ENCODE data around the gene HOXB8.

HOXB8 gene

DNA sequence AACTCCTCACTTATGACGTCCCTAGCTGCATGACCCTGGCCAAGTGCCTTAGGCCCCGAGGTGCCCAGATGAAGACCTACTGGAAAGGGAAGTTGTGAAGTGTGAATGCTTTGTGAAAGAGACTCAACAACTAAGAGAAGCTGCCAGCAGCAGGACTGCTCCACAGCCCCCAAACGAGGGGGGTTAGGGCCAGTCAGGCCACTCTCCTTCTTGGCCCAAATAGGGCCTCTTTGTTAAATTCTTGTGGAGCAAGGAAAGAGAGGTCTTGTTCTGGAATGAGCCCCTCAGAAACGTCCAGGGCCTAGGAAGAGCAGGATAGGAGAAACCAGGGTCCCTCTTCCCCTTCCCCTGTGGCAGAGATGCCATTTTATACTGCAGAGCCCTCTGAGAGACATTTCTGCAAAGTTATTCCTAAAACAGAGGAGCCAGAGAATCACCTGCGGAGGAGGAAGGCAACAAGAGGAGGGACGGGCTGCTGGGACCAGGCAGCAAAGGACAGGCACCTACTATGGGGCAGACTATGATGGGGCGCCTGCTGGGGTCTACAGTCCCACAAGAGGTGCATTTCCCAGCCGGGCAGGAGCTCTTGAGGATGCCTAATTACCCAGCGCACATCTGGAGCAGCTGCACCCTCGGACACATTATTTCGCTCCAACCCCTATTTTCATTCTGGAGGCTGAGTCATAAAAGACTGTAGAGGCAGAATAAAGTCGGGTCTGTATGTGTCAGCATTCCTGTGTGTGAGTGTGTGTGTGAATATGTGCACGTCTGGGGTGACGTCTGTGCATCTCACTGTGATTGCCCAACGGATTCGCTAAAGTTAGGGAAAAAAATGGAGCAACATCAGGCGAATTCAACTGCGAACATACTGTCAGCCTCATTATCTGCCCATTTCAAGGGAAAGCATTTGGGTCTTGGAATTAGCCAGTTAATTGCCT lies 22.5 kb upstream of the HOXB8 start:
- DNase-seq (ENCODE audit: low read depth in 2 of 2): no peak

DNA sequence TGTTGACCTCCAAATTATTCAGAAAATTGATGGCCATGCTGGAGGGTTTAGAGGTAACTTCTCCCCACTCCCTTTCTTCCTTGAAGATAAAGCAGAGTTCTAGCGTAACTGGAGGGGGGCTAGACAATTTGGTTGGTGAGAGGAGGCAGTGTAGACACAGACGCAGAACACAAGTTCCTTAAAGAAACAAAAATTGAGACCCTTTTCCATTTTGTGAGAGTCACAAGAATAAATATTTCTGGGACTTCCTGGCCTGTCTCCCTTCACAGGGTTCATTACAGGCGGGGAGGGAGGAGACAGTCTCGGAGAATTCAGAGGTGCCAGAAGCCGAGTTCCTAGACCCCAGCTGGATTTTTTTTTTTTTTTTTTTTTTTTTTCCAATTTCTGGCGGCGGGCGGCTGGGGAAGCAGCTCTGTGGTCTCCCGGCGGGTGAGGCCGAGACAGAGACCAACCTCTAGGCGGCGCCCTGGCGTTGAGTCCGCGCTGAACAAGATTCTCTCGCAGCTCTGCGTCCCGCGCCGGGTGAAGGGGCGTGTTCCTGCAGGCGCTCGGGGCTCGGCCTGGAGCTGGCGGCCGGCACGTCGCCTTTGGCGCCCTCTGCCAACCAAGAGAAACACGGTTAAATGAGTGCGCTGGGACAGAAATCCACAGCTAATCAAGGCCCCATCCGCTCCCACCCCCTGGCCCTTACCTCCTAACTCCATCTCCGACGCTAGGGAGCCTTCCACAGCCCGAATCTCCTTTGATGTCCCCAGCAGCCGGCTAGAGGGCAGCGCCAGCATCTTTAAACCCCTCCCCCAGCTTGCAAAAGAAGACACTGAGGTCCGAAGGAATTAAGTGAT lies 21.3 kb upstream of the HOXB8 start:
- DNase-seq (ENCODE audit: low read depth in 2 of 2): peak; percentile 70 to 85

DNA sequence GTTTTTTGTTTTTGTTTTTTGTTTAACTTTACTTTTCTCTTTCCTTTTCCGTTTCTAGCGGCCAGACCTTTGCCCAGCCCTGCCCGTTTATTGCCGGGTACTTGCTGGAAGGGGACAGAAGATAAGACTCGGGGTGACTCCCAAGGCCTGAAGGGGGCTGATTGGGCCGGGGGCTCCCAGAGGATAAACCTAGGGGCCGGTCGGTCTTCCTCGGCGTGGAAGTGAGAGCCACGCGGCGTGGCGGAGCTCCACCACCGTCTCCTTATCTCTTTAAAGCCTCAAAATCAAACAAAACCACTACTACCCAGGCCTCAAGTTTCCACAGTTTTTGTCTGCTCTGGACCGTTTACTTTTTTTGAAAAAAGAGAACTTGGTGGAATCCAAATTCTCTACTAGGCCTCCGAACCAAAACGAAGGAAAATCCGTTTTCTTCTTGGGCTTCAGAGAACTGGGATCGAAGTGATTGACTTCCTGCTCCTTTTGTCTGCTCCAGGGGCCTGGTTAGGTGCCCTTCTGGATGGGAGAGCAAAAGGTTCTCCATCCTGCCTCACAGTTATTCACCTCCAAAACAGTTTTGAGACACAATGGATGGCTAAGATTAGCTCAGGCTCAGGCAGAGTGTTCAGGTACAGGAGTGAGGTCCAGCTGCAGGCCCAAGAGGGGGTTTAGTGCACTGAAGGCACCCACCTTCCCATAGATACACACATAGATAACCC lies 19.6 kb upstream of the HOXB8 start:
- no peak for DNase-seq (ENCODE audit: low read depth in 2 of 2)

DNA sequence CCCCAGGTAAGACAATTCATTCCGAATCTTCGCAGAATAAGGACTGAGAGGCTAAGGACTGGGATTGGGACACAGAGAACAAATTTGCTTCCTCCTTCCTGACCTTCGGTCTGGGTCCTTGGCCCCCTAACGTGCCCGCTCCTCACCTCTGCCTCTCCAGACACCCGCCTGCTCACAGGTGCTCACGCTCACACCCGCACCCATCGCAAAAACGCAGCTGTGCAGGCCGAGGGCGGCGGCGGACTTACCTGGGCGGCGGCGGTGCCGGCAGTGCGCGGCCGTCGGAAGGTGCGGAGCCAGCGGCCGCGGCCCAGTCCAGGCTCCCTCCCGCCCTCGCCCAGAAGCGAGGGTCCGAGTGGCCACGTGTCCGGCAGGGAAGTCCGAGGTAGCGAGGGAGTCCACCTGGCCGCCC lies 18.2 kb upstream of the HOXB8 start:
- DNase-seq (ENCODE audit: low read depth in 2 of 2): no peak

DNA sequence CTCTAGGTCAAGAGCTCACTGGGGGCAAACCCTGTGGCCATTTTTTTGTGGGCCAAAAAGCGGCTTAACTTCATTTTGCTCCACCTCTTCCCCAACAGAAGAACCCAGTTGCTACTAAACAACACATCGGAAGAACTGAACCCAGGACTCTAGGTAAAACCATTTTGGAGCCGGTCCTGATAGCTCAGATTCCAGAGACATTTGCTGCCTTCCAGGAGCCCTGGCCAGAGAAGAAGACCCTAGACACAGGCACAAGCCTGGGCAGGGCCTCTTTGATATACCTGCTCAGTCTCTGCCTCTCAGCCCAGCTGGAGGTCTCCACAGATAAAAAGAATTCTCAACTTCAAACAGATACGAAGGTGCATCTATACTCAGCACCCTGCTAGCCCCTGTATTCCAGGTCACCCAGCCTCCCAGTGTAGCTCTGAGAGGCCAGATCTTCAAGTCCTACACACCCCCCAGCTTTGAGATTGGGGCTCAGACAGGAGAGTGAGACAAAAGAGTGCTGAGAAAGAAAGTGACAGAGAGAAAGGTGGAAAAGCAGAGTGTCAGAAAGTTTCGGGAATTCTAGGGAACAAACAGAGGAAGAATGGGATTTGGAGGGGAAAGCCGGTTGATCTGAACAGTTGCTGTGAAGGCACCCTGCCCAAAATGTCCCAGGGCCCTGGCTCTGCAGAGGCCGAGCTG lies 17.6 kb upstream of the HOXB8 start:
- no peak for DNase-seq (ENCODE audit: low read depth in 2 of 2)

DNA sequence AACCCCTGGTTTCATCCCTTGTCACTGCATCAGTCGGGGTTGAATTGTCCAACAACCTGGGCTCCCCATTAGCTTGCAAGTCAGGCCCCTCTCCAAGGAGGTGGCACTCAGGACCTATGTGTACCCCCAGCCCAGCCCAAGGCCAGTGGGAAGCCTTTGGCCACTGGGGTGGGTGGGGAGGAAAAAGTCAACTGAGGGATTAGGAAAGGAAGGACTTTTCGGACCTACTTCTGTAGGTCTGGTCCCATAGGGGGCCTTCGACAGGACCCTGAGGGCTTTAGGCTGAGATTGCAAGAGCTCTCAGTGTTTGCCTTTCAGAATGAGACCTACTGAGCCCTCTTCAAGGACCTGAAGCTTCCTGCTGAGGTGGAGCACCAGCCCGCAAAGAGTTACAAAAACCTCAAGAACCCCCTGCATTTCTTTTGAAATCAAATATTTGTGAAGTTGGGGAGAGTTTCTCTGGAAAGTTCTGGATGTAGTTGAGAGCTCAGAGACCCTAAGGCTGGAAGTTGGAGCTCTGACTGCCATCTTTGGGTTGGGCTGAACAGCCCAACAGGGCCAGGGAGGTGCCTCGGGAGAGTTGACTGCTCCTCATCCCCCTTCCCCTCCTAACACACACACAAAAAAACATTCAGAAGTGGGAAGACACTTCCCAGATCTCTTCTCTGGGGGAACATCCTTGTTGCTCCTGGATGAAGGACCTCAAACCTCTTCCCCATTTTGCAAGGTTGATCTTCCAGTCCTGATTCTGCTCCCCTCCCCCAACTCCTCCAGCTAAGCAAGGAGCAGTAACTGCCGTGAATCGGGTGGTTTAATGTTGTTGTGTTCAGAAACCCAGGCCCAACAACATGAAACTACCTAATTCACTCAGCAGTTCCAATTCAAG lies 16.8 kb upstream of the HOXB8 start:
- DNase-seq (ENCODE audit: low read depth in 2 of 2): no peak

DNA sequence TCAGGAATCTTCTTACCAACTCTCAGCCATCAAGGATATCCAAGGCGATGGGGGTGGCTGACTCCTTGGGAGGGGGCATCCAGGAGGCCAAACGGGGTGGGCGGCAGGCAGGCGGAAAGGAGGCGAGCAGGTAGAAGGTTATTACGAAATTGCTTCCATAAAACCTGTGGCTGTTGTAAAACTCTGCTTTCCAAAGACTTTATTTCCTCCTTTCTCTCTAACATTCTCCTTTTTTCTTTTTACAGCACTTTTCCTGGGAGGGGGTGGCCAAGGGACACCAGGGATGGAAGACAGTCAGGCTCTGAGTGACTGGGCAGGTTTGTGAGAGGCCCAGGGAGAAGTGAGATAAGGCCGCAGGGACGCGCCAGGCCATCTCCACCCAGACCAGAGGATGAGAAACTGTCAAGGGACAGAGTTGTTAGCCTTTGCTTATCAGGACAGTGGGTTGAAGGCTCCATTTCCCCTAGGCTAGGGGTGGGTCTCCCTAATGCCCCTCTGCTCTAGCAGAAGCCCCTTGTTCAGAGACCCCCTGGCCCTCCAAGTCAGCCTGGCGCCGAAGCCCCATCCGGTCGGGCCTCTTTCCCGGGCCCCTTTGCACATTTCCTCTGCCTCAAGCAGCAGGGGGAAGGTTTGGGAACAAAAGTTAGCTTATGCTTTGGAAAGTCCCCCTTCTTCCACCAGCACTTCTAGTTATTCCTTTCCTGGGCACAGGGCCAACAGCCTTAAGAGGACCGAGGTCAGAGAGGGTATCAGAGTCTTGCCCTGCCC lies 16.0 kb upstream of the HOXB8 start:
- DNase-seq (ENCODE audit: low read depth in 2 of 2): no peak

DNA sequence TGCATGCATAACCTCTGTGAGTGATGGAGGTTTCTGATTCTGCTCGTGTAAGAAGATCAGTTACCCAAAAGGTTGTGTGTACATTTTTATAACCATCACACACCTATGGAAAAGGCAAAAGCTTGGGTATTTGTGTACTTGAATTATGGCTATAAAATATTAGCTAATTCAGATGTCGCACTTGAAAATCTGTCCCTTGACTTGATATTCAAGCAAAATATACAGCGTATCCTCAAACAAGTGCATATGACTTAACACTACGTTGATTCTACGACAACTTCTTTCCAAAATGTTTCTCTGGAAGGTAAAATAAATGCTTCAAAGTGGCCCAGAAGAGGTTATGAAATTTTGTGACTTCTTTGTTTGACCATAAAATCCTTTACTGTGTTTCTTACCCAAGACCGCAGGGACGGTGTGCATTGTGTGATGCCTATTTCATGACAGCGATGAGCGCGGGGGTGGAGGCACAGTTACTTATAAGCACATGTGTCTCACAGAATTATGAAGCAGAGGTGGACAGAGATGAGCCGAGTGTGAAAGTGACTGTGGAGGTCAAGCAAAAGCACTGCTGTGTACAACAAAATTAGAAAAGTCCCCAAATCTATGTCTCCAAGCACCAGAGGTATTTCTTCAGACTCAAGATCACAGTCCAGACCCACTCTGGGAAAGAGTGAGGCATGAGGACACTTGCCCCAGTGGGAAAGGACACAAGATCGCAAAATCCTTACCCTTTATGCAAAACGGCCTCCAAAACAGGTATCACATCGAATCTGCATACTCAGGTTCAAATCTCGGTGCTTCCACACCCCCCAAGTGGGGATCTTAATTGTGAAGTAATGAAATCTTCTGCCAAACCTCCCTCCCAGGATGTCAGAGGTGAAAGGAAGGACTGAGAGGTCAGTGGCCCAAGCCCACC lies 15.2 kb upstream of the HOXB8 start:
- DNase-seq (ENCODE audit: low read depth in 2 of 2): no peak

DNA sequence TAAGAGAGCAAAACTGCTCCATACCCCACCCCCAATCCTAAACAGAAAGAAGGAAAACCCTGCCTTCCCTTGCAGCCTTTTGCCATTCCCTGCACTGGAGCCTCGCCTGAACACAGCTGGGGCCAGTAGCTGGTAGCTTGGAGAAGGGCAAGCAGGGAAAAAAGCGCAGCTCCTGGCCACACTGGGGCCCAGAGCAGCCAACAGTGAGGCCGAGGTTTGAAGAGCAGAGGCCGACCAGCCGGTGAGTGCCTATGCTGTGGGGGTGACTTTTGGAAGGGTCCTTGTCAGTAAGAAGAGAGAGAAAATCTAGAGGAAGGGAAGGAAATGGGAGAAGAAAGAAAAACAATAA lies 14.3 kb upstream of the HOXB8 start:
- DNase-seq (ENCODE audit: low read depth in 2 of 2): no peak

DNA sequence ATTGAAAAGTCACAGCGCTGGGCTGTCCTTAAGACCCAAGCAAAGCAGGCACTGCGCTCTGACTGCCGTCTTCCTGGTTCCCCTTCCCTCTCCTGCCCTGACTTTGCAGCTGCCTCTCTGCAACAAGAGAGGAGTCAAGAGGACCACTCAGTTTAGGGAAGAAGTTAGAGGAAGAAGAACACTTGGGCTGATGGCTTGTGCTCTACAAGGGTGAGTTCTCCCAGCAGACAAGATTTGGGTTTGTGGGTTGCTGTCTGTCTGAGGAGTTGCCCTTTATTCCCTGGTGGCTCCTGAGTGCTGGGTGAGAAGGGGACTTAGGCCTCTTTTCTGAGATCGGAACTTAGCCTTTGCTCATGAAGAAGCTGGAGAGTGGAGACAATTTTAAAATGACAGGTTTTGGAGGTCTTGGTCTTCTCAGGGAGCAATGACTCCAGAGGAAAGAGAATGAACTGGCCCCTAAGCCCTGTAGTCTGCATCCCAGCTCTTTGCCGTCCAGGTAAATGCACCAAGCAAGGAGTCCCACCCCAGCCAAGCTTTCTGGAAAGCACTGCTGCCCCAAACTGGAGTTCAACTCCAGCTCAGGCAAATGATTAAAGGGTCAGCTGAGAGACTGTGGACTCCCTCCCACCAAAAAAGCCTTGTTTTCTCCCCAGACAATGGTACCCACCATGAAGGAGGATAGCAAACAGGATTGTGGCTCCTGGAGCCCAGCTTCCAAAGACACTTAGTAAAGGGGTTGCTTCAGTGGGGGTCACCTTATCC lies 13.7 kb upstream of the HOXB8 start:
- DNase-seq (ENCODE audit: low read depth in 2 of 2): no peak

DNA sequence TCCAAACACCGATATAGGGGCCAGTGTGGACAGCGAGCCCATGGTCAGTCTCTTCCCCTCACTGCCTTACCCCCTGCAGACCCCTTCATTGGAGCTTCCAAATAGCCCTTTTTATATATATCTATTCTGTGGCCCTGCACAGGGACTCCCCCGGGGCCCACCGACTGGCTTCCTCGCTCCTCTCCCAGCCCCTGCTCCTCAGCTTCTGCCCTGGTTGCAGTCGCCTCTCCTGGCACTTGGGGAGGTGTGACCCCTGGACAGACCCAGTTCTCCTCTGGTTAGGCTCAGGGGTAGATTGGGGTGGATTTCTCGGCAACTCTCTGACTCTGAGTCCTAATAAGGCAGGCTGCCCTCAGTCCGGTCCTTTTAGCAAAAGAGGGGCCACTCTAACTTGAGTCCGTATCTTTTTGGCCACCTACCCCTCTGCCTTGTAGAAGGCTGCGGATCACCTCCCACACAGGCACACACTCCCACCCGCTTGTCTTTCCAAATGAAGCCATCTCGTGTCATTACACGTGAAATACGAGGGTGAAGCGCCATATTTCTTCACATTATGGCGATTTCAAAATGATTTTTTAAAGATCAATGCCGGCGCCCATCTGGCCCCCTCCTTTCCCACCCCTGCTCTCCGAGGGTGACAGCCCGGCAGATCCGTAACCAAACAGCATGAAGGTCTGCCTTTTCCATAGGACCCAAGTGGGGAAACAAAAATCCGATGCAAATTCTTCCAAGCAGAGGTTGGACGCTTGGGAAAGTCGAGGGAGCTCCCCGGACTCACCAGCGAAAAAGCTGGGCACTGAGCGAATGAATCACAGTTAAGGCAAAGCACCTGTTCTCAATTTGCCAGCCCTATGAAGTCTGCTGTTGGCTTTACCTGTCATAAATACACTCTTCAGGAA lies 12.8 kb upstream of the HOXB8 start:
- no peak for DNase-seq (ENCODE audit: low read depth in 2 of 2)

DNA sequence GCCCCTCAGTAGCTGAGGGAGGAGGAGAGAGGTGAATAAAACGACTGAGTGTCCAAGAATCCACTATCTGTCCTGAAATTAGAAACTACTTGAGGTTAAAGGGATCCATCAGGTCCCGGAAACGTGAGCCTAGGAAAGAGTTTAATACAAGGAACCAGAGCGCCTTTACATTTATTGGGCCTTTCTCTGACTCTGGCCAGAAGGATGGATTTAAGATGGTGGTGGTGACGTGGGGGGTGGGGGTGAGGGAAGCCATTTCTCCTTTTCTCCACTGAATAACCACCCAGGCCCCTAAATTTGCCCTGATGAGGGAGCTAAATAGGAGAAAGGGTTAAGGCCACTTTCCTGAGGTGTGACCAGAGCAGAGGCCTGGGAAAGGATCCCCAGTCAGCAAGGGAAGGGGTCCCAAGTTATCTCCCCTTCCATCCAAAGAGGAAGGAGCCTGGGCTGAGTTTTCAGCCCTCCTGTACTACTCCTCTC lies 12.1 kb upstream of the HOXB8 start:
- no peak for DNase-seq (ENCODE audit: low read depth in 2 of 2)

DNA sequence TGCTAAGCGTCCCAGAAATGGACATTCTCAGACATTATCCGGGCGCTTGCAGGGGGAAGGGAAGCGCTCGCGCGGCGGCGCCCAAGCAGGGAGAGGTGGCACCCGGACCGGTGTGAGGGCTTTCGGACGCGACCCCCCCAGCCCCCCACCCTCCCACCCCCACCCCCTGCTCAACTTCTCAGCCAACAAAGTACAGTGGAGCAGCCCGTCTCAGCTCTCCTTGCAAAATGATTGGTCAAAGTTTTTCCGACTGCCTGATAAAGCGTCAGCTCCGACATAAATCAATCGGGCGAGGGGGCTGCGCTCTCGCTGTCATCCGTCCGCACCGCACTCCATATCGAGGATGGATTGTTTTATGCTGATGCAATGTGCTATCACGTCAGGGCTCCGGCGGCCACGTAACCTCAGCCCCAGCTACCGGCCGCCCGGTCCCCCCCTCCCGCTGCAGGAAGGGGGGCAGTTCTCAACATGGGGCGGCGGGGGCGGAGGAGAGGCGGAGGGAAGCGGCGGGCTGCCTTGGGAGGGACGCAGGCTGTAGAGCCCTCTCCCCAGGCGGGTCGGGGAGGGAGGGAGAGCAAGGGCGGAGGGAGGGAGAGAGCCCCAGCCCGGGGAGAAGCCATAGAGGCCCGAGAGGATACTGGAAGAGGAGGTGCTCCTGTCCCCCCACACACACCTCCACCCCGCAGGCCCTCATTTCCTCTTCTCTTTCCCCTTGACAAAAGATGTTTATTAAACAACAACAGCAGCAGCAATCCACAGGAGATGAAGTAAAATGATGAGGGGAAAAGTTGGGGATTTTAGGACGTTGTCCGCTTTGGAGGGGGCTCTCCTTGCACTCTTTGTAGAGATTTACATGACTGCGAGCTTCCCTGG lies 11.4 kb upstream of the HOXB8 start, which contains the start of gene HOXB9:
Gene HOXB9, minus strand, starts transcription at position 114 of the 873 bp plus-strand sequence. Its CDS starts 89 bp downstream, at position 25.
- DNase-seq (ENCODE audit: low read depth in 2 of 2): peak in 1 of 2 donors; percentile 37

DNA sequence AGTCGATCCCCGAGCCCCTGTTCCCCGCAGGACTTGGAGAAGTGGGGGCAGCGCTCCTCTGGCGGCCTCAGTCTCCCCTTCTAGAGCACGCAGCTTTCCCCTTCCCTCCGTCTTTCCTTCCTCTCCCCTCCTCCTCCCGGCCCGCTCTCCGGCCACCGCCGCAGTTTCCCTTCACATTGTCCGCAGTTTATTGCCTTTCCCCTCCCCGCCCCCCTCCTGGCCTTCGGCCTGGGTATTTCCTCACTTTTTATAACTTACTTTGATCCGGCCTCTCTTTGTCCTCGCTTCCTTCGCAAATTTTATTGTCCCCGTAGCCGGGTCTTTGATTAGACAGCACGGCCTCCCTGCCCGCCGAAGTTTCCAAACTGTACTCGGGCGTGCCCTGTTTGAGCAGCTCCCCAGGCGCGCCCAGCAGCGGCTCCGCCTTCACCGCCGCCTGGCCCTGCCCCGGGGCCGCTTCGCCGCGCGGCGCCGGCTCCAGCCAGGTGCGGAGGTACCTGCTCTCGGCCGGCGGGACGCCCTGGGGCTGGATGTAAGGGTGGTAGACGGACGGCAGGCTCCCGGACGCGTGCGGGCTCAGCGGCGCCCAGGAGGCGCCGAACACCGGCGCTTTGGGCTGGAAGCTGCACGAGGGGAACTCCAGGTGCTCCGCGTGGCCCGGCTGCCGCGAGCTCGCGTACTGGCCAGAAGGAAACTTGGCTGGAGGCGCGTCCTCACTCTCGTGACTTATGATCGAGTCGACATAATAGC lies 10.6 kb upstream of the HOXB8 start:
- no peak for DNase-seq (ENCODE audit: low read depth in 2 of 2)
